ENCODE measurements around the gene BAZ1A. TPM values are rescaled to one million over a fixed set of nuclear protein-coding genes. Genes with fewer than 3 reads are reported as not detected.
A peak's percentile ranks its signal among the peaks of the same experiment; 100 is the strongest.

BAZ1A gene
- total and polyA plus RNA-seq, 9 of the 15 experiments (the other 6 are each of a cell fraction or from before 2014, with no cell fraction given) = 22.0 to 71.2 (median 39.1) TPM

- no peak for TF ChIP-seq FOXA3 (CRISPR knock-in tag; conservative IDR thresholded peaks at IDR 0.05 in 1 of 2, IDR thresholded peaks at IDR 0.05 in 1 of 2)
- no peak for TF ChIP-seq PTTG1 (tag; IDR thresholded peaks at IDR 0.05; ENCODE audit: low read depth)
- no peak for TF ChIP-seq MLX (CRISPR knock-in tag; conservative IDR thresholded peaks at IDR 0.05)
- TF ChIP-seq ZBTB33 (CRISPR knock-in tag; IDR thresholded peaks at IDR 0.05) = no peak
- TF ChIP-seq MYC (IDR thresholded peaks at IDR 0.05; ENCODE audit: low read depth, low read length) = peak; percentile 30; the same call in 1 of the 2 replicates
- no peak for TF ChIP-seq MYC (CRISPR knock-in tag; IDR thresholded peaks at IDR 0.05; ENCODE audit: borderline replicate concordance, low read depth)
- TF ChIP-seq PCBP1 (IDR thresholded peaks at IDR 0.05; ENCODE audit: low read depth, low read length, poor library complexity, severe bottlenecking) = peak; percentile 45
- no peak for TF ChIP-seq ETV5 (CRISPR knock-in tag; IDR thresholded peaks at IDR 0.05; ENCODE audit: low read depth)
- 0 out of 2 replicates have a peak, but pooled peaks have one; percentile 50 for TF ChIP-seq GATAD2B (IDR thresholded peaks at IDR 0.05; ENCODE audit: borderline replicate concordance)
- no peak for TF ChIP-seq MED1 (CRISPR knock-in tag; IDR thresholded peaks at IDR 0.05; ENCODE audit: borderline replicate concordance)
- peak; percentile 47 for TF ChIP-seq ZBTB40 (IDR thresholded peaks at IDR 0.05)
- TF ChIP-seq ZBTB40 (CRISPR knock-in tag; IDR thresholded peaks at IDR 0.05) = no peak
- TF ChIP-seq YY1 (IDR thresholded peaks at IDR 0.05; ENCODE audit: borderline replicate concordance in 1 of 3, control insufficient read depth in 1 of 3, extremely low read depth in 1 of 3, insufficient read depth in 3 of 3, insufficient read length in 1 of 3, insufficient replicate concordance in 2 of 3, low read depth in 1 of 3, low read length in 2 of 3) = peak in 1 of 3 experiments; percentile 2
Observed at GRCh38 chr14:34875031-34875922, at the start of gene BAZ1A (continued).
